ENCODE results near the gene TRNP1.

- TF ChIP-seq POLR2A (IDR thresholded peaks at IDR 0.05; ENCODE audit: extremely low read depth, insufficient read length) (no peak), CTCF (IDR thresholded peaks at IDR 0.05; ENCODE audit: low read depth, low read length) (no peak), MAX (IDR thresholded peaks at IDR 0.05; ENCODE audit: low read depth, low read length) (no peak), MYC (IDR thresholded peaks at IDR 0.05; ENCODE audit: low read depth, low read length) (no peak)
Observed at GRCh38 chr1:27021354-27022031, 28.0 kb downstream of the TRNP1 start.

All from NB4 (cell line).